ENCODE data around the gene RNF115.

Gene RNF115

DNA sequence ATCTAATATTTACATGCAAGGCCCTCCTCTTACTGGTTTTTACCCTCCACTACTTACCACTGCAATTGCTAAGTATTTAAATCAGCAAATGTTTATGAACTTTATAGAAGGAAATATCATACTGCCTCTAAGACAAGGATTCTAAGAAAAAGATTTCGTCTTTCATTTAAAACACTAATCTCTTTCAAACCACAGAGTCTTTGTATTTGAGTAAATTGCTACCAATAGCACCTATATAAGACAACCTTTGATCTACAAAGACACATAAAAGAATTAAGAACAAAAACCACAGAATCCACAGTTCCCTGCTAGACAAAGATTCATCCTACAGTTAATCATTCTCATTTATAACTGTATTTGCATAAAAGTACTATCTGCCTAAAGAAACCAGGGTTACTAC, 37.6 kb downstream of the RNF115 start:
- DNase-seq (ENCODE audit: low read depth), result no peak
- no peak overlapping the region for H3K4me3 ChIP-seq (replicated peaks; ENCODE audit: low read depth, low read length)
- TF ChIP-seq, protein P1, sequence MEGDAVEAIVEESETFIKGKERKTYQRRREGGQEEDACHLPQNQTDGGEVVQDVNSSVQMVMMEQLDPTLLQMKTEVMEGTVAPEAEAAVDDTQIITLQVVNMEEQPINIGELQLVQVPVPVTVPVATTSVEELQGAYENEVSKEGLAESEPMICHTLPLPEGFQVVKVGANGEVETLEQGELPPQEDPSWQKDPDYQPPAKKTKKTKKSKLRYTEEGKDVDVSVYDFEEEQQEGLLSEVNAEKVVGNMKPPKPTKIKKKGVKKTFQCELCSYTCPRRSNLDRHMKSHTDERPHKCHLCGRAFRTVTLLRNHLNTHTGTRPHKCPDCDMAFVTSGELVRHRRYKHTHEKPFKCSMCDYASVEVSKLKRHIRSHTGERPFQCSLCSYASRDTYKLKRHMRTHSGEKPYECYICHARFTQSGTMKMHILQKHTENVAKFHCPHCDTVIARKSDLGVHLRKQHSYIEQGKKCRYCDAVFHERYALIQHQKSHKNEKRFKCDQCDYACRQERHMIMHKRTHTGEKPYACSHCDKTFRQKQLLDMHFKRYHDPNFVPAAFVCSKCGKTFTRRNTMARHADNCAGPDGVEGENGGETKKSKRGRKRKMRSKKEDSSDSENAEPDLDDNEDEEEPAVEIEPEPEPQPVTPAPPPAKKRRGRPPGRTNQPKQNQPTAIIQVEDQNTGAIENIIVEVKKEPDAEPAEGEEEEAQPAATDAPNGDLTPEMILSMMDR (IDR thresholded peaks at IDR 0.05; ENCODE audit: low read length, missing control alignments), result no peak

DNA sequence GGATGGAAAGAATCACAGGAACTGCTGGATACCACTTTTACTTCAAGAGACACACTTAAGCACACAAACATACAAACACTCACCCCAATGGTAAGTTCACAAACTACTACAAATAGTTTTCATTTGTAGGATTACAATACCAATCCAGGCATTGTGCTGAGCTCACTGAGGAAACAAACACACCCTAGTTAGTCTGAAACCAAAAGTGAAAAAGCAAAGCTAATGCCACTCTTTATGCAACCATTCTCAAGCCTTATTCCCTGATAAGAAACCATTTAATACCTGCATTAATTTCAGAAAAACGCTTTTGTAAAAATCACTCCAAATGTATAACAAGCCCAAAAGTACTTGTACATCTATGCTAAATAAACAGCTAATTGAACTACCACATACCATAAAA, 38.3 kb downstream of the RNF115 start:
- DNase-seq (ENCODE audit: low read depth), result peak; percentile 8
- TF ChIP-seq, protein P1 (IDR thresholded peaks at IDR 0.05; ENCODE audit: low read length, missing control alignments), result no peak

DNA sequence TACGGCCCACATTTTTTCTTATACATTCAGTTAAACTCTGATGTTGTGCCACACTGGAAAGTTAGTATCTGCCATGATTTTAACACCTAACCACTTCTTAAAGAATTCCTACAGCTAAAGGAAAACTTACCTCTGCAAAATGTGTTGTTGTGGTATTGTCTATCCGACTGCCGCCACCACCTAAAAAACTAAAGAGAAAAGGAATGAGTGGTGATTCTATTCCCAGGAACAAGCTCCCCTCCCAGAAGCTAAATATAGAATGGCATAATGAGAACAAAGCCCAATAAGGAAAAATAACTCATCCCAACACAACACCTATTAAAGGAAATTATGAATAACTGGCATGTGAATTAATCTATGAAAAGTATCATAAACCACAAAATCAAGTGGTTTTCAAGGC, 39.5 kb downstream of the RNF115 start:
- TF ChIP-seq, protein P1 (IDR thresholded peaks at IDR 0.05; ENCODE audit: low read length, missing control alignments), result no peak
- DNase-seq (ENCODE audit: low read depth), result no peak
- H3K4me3 ChIP-seq (replicated peaks; ENCODE audit: low read depth, low read length), result no peak overlapping the region

More for the DNA sequence above, 38.3 kb downstream of the RNF115 start:
- H3K4me3 ChIP-seq (replicated peaks; ENCODE audit: low read depth, low read length), result no peak overlapping the region

DNA sequence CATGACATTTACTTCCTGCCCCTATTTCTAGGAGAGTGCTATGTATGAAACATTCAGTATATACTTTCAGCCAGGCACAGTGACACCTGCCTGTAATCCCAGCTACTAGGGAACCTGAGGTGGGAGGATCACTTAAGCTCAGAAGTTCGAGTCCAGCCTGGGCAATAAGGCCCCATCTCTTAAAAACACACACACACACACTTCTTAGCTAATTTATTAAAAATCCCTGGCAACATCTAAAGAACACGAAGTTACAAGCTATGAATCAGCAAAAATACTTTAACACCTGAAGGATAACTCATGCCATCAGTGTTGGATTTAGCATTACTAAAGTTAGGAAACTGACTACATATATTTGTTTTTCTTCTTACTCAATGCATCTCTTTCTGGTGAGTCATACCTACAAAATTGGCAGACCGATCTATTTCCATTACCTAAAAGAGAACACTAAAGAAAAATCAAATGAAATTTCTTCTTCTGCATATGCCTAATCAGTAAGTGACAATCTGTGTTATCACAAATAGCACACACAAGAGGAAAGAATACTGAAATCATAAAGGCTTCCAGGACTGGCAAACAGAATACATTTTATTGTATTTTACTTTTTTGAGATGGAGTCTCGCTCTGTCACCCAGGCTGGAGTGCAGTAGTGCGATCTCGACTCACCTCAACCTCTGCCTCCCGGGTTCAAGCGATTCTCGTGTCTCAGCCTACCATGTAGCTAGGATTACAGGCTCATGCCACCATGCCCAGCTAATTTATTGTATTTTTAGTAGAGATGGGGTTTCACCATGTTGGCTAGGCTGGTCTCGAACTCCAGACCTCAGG, 41.4 kb downstream of the RNF115 start:
- peak; percentile 87 for DNase-seq (ENCODE audit: low read depth)
- H3K4me3 ChIP-seq (replicated peaks; ENCODE audit: low read depth, low read length), result no peak overlapping the region
- TF ChIP-seq, protein P1 (IDR thresholded peaks at IDR 0.05; ENCODE audit: low read length, missing control alignments), result no peak

DNA sequence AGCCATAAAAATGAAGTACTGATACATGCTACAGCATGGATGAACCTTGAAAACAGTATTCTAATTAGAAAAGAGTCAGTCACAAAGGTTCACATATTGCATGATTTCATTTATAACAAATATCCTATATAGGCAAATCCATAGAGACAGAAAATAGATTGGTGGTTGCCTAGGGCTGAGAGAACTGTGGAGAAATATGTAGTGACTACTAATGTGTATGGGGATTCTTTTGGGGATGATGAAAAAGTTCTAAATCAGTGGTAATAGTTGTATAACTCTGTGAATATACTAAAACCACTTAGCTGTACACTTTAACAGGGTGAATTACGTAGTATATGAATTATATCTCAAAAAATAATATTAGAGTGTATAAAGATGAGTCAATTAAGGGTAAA, 45.8 kb downstream of the RNF115 start:
- H3K4me3 ChIP-seq (replicated peaks; ENCODE audit: low read depth, low read length), result no peak overlapping the region
- TF ChIP-seq, protein P1 (IDR thresholded peaks at IDR 0.05; ENCODE audit: low read length, missing control alignments), result no peak
- DNase-seq (ENCODE audit: low read depth), result no peak

DNA sequence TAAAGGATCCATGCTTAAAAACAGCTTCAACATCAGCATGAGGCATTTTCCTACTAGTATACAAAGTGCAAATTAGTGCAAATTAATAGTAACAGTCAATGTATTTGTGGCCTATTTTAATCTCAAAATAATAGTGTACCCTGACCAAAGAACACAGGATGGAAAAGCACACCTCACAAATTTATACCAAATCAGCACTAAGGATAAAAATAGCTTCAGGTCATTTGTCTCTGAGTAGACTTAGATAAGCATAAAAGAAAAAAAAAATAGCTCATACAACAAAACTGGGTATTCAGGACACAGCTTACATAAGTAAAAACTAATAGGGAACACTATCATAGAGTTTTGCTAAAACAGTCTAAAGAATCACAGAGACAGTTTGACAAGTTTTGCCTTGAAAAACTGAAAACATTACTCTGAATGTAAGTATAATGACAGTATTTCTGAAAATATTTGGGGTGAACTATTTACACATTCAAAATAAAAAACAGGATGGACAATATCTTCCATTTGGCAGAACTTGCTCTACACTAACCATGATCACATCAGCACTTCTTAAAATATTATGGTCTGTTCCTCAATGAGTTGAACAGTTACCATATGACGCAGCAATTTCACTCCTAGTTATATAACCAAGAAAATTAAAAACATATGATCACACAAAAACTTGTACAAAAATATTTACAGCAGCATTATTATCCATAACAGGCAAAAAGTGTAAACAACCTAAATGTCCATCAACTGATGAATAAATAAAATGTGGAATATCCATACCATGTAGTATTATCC, 46.3 kb downstream of the RNF115 start:
- DNase-seq (ENCODE audit: low read depth), result no peak
- H3K4me3 ChIP-seq (replicated peaks; ENCODE audit: low read depth, low read length), result no peak overlapping the region
- TF ChIP-seq, protein P1 (IDR thresholded peaks at IDR 0.05; ENCODE audit: low read length, missing control alignments), result no peak
